Activated T-cell treated with anti-CD3 and anti-CD28 coated beads, Interleukin-2, amount 50 U/mL, for 72 hours (primary cell): ENCODE results near the gene ONECUT3. TPM values are rescaled to one million over a fixed set of nuclear protein-coding genes. Genes with fewer than 3 reads are reported as not detected.

Source experiments
- ATAC-seq, 2 donors: fragments of 150-1000 bp; cut with Tn5 transposase; replicated peaks in 1 of 2; 2 replicates each; pipeline ENCODE4 v1.10.0; 2021; ENCODE audit warnings: moderate library complexity in 2 of 2, mild to moderate bottlenecking in 1 of 2
- DNase-seq, 2 donors: peaks; one replicate each; pipeline ENCODE4 v3.0.0; 2021 to 2022; ENCODE audit warnings: mixed read lengths in 1 of 2
- H3K27ac Mint-ChIP-seq: one replicate; pipeline ENCODE4 v1.8.0; 2022; ENCODE audit warnings: mild to moderate bottlenecking, moderate library complexity, mixed read lengths
- H3K27me3 Mint-ChIP-seq: one replicate; pipeline ENCODE4 v1.8.0; 2022; ENCODE audit warnings: low read depth, mixed read lengths
- H3K36me3 Mint-ChIP-seq, 2 donors: one replicate each; pipeline ENCODE4 v1.8.0; 2022; ENCODE audit warnings: mixed read lengths in 2 of 2, mild to moderate bottlenecking in 1 of 2; ENCODE audit not compliant: insufficient read depth in 2 of 2
- H3K4me1 Mint-ChIP-seq: one replicate; pipeline ENCODE4 v1.8.0; 2022; ENCODE audit warnings: low read depth, mixed read lengths
- H3K4me3 Mint-ChIP-seq, 2 donors: one replicate each; pipeline ENCODE4 v1.8.0; 2022; ENCODE audit warnings: mild to moderate bottlenecking in 2 of 2, mixed read lengths in 2 of 2, moderate library complexity in 2 of 2
- H3K9me3 Mint-ChIP-seq, 2 donors: one replicate each; pipeline ENCODE4 v1.8.0; 2022; ENCODE audit warnings: mixed read lengths in 2 of 2
- total RNA-seq, 2 donors: library from RNA; stranded (reverse); gene quantifications; one replicate each; pipeline ENCODE4 v1.2.3, GENCODE V29; 2022

The ONECUT3 gene
- total RNA-seq, 2 donors from 2014 or later = not detected

GRCh38 chr19:1828279-1829238 is 75.3 kb downstream of the ONECUT3 start:
- H3K27me3 Mint-ChIP-seq = no peaks in the 10 kb centered on the region
- H3K36me3 Mint-ChIP-seq = peaks cover 0 to 6% of the 10 kb centered on the region in 2 donors
- ATAC-seq = no peak
- H3K27ac Mint-ChIP-seq = no peak overlapping the region
- H3K4me3 Mint-ChIP-seq = no peak overlapping the region
- no peaks in the 10 kb centered on the region for H3K9me3 Mint-ChIP-seq
- no peak for DNase-seq
- H3K4me1 Mint-ChIP-seq = no peaks in the 10 kb centered on the region

- no peak overlapping the region for H3K4me3 Mint-ChIP-seq
- ATAC-seq (no peak), DNase-seq (no peak)
- no peaks in the 10 kb centered on the region for H3K27me3 Mint-ChIP-seq
- H3K36me3 Mint-ChIP-seq = peaks cover 0 to 3% of the 10 kb centered on the region in 2 donors
- H3K9me3 Mint-ChIP-seq = no peaks in the 10 kb centered on the region
- H3K27ac Mint-ChIP-seq = no peak overlapping the region
- no peaks in the 10 kb centered on the region for H3K4me1 Mint-ChIP-seq
Measured at GRCh38 chr19:1829958-1830357, 76.7 kb downstream of the ONECUT3 start.

GRCh38 chr19:1830568-1830967 is 77.3 kb downstream of the ONECUT3 start:
- Mint-ChIP-seq H3K27me3 (no peaks in the 10 kb centered on the region), H3K36me3 (peaks cover 0 to 3% of the 10 kb centered on the region in 2 donors), H3K27ac (no peak overlapping the region), H3K9me3 (no peaks in the 10 kb centered on the region), H3K4me3 (no peak overlapping the region), H3K4me1 (no peaks in the 10 kb centered on the region)
- ATAC-seq (no peak), DNase-seq (no peak)

Other genes starting within 250 kb of the ONECUT3 start
- gene ADAMTSL5, start 240.5 kb upstream of the ONECUT3 start, total RNA-seq = 1 to 10 TPM; 4.3 to 5.5 TPM
- gene PLK5, start 229.4 kb upstream of the ONECUT3 start, total RNA-seq = not detected
- 1 to 10 TPM; 6.4 to 6.8 TPM for gene MEX3D, start 185.2 kb upstream of the ONECUT3 start, total RNA-seq
- 10 to 100 TPM; 71.2 to 77.9 TPM for gene MBD3, start 160.6 kb upstream of the ONECUT3 start, total RNA-seq
- 100 to 1,000 TPM; 103 to 113 TPM for gene UQCR11, start 148.0 kb upstream of the ONECUT3 start, total RNA-seq
- 100 to 1,000 TPM; 112 to 126 TPM for gene TCF3, start 100.9 kb upstream of the ONECUT3 start, total RNA-seq
- 10 to 100 TPM; 12.1 to 12.8 TPM for gene ATP8B3, start 58.8 kb downstream of the ONECUT3 start, total RNA-seq
- gene REXO1, start 95.0 kb downstream of the ONECUT3 start, total RNA-seq = 10 to 100 TPM; 41.4 to 46.5 TPM
- 10 to 100 TPM; 26.4 to 27.5 TPM for gene KLF16, start 110.1 kb downstream of the ONECUT3 start, total RNA-seq
- 10 to 100 TPM; 84.2 to 92.1 TPM for gene ABHD17A, start 132.0 kb downstream of the ONECUT3 start, total RNA-seq
- gene ADAT3, start 151.9 kb downstream of the ONECUT3 start, total RNA-seq = 1 to 10 TPM; 4.2 to 4.5 TPM
- gene SCAMP4, start 151.9 kb downstream of the ONECUT3 start, total RNA-seq = 10 to 100 TPM; 36.5 to 42.6 TPM
- 10 to 100 TPM; 63.7 to 66.5 TPM for gene CSNK1G2, start 187.7 kb downstream of the ONECUT3 start, total RNA-seq